LNCAP (cell line): ENCODE data around the gene RNF207.
A peak's percentile ranks its signal among the peaks of the same experiment; 100 is the strongest.

Source experiments
- TF ChIP-seq, protein P1 (sequence below): fragments of 450-650 bp; IDR thresholded peaks from 2 replicates; pipeline ENCODE4 v1.5.1; 2017; ENCODE audit warnings: mild to moderate bottlenecking

Gene RNF207

GRCh38 chr1:6177681-6178380 lies 28.1 kb upstream of the RNF207 start:
- TF ChIP-seq, protein P1, sequence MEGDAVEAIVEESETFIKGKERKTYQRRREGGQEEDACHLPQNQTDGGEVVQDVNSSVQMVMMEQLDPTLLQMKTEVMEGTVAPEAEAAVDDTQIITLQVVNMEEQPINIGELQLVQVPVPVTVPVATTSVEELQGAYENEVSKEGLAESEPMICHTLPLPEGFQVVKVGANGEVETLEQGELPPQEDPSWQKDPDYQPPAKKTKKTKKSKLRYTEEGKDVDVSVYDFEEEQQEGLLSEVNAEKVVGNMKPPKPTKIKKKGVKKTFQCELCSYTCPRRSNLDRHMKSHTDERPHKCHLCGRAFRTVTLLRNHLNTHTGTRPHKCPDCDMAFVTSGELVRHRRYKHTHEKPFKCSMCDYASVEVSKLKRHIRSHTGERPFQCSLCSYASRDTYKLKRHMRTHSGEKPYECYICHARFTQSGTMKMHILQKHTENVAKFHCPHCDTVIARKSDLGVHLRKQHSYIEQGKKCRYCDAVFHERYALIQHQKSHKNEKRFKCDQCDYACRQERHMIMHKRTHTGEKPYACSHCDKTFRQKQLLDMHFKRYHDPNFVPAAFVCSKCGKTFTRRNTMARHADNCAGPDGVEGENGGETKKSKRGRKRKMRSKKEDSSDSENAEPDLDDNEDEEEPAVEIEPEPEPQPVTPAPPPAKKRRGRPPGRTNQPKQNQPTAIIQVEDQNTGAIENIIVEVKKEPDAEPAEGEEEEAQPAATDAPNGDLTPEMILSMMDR = no peak

DNA sequence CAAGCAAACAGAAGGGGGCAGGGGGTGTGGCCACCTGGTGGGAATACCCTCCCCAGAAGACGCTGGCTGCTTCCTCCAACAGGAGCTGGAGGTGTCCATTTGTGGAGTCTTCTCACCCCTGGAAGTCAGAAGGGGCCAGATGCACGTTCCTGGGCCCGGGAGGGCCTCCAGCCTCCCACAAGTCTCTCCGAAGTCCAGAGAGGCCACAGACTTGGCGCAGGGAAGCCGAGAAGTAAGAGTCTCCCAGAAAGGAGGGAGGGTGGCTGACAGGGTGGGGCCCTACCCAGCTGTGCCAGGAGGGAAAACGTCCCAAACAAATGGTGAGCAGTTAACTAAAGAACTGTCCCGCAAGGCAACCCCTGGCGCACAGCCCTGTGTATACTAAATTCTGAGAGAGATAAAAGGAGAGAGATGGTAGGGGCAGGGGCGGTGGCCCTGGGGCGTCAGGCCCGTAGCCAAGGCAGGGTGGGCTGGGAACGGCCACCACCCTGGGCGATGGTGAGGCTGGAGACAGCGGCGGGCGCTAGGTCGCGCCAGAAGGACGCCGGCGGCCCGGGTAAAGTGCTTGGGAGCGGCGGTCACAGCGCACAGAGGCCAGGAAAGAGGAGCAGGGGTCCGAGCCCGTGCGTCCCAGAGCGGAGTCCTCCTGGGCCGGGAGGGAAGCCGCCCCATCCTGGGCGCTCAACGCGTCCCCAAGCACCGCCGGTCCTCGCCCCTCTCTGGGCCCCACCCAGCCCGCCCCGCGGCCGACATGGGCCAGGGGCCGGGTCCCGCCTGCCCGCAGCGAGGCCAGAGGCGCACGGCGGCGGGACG lies 27.0 kb upstream of the RNF207 start:
- TF ChIP-seq, protein P1 = no peak

DNA sequence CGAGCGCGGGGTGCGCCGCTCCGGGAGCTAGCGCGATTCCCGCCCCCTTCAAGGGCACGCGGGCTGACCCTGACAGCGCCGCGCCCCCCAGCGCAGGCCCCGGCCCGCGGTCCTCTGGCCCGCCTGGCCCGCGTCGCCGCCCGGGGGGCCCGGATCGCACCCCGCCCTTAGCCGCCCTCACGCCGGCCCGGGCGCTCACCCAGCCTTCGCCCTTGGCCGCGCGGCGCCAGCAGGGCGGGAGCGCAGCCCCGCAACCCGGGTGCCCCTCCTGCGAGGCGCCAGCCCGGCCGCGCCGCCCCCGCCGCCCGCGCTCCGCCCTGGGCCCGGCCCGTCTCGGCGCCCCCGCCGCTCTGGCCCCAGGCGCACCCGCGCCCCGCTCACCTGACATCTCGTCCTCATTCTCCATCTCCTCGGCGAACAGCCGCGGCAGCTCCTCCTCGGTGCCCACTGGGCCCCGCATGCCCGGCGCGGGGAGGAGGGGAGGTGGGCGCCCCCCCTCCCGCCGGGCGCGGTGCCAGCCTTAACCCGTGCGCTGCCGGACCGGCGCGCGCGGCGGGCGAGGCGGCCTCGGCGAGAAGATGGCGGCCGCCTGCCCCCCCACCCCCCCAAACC lies 26.2 kb upstream of the RNF207 start:
- TF ChIP-seq, protein P1 = no peak

DNA sequence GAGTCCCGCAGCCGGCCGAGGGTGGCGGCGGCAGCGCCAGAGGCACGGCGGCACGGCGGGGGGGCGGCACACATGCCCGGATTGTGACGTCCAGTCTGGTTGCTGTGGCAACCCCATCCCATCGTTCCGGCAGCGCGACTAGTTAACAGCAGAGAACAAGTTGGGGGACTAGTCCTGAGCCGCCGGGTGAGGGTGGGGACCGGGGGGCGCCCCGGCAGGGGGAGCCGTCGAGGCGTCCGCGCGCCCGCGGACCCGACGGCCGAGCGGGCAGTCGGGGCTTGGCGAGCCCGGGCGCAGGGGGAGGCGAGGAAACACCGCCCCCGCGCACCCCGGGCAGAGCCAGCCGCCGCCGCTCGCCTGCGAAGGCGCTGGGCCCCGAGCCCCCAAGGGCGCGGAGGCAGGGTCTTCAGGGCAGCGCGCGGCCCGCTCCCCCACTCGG lies 25.6 kb upstream of the RNF207 start, which contains the start of gene CHD5:
CHD5 (minus strand) TSS at position 54 of the 439 bp plus-strand sequence. CDS start 298 bp downstream, outside the sequence.
- TF ChIP-seq, protein P1 = no peak; the same call in 1 of the 2 replicates

DNA sequence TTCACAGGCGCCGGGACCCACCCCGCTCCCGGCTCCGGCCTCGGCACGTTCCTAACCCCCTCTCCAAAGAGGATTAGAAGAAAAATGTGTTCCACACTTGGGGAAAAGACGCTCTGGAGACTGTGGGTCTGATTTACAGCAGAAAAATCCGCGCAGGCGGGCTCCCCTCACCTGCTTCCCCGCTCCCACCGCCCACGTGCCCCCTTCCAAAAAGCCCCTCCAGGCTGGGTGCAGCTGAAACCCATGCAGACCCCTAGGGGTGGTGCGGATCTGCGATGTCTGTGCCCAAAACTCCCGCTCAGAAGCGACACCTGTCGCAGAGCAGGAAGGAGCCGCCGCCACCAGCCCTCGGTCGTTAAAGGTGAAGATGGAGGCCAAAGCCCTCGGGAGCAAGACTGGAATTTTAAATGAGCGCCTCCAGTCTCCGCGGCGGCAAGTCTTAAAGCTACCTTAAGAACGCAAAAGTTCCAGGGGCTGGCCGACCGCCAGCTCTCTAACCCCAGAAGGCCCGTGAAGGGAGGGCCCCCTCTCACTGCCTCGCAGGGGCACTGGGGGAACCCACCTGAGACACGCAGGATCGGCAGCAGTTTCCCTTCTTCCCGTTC lies 25.1 kb upstream of the RNF207 start:
- TF ChIP-seq, protein P1 = no peak

- TF ChIP-seq, protein P1 = no peak
These were observed 24.6 kb upstream of the RNF207 start for GRCh38 chr1:6181347-6181770.

DNA sequence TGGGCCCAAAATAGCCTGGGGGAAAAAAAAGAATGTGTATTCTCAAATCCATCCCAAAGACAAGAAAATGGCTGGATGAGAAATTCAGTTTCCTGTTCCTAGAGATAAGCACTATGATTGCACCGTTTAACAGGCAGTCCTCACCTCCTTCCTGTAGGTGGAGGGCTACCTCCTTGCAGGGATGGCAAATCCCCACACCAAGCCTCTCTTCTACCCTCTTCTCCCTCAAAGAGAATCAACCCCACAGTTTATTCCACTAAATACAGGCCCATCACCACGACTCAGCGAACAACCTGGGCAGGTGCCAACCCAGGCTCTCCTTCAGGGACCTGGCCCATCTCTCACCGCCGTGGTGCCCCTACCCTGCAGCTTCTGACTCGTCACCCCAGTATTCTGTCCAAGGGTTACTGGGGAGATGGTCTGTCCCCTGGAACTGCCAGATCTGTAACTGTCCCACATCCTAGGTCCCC lies 22.4 kb upstream of the RNF207 start:
- TF ChIP-seq, protein P1 = 0 out of 2 replicates have a peak, but pooled peaks have one; percentile 9
